GM12801 (cell line): ENCODE results near the gene ST8SIA1.

Experiments used
- CTCF ChIP-seq: IDR thresholded peaks from one replicate; pipeline ENCODE4 v1.5.1; 2011; ENCODE audit warnings: control low read depth; ENCODE audit not compliant: insufficient read length; ENCODE audit errors: extremely low read depth

ST8SIA1 gene

GRCh38 chr12:22340143-22340542 lies 5.6 kb upstream of the ST8SIA1 start:
- TF ChIP-seq CTCF = no peak

- TF ChIP-seq CTCF = no peak
Measured at GRCh38 chr12:22339691-22340090, 5.2 kb upstream of the ST8SIA1 start.

GRCh38 chr12:22335794-22336166 lies 1.3 kb upstream of the ST8SIA1 start:
- no peak for TF ChIP-seq CTCF

- no peak for TF ChIP-seq CTCF
Measured at GRCh38 chr12:22333713-22334409, 646 bp downstream of the ST8SIA1 start.

- no peak for TF ChIP-seq CTCF
Measured at GRCh38 chr12:22333186-22333712, 1.3 kb downstream of the ST8SIA1 start.

GRCh38 chr12:22332202-22332601 lies 2.3 kb downstream of the ST8SIA1 start:
- TF ChIP-seq CTCF = no peak

GRCh38 chr12:22329621-22330020 lies 4.9 kb downstream of the ST8SIA1 start:
- no peak for TF ChIP-seq CTCF
